NCI-H1105 treated with DMSO at 0.1 percent for 48 hours (cell line): ENCODE data around the gene CBX6.

Experiments
- DNase-seq: peaks from one replicate; lab custom pipeline; 2025; lab: John Stamatoyannopoulos, UW

The CBX6 gene

DNA sequence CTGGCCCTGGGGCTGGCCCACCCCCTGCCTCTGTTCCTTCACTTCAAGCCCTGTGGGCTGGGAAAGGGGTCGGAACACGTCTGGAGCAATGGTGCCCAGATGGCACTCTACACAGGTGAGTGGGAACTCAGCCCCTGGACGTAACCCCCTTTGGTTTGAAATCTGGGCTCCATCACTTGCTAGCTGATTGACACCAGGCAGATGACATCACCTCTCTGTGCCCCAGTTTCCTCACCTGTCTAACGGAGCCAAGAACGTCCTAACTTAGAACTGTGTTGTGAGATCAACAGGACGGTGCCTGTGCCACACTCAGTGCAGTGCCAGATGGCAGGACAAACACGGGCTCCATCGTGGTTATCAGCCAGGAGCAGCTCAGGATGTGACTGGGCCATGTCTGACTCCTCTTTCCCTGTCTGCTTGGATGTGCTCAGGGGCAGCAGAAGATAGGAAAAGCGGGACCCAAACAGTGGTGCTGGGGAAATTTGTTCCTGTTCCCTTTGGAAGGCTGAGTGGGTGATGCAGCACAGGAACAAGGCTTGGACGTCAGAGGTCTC is 52.6 kb downstream of the CBX6 start:
- no peak for DNase-seq

DNA sequence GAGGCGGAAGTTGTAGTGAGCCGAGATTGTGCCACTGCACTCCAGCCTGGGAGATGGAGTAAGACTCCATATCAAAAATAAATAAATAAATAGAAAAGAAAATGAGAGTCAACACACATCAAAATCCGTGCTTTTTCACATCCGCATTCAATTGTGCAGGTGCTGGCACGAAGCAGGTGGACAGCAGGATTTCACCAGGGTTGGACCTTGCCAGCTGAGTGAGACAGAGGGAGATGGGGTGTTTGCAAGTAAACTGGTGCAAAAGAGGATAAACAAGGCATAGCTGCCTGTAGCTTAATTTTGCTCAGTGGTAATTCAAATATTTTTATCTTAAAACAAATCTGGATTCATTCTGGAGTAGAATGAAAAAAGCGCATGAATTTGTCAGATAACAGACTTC is 54.8 kb downstream of the CBX6 start:
- no peak for DNase-seq

- no peak for DNase-seq
Measured at GRCh38 chr22:38815842-38816241, 56.2 kb downstream of the CBX6 start.
